Effector memory CD8-positive, alpha-beta T cell (primary cell): ENCODE results near the gene SFT2D3.

Experiments used
- ATAC-seq: fragments of 150-1000 bp; cut with Tn5 transposase; replicated peaks from 2 replicates; pipeline ENCODE4 v1.10.0; 2021; ENCODE audit warnings: mild to moderate bottlenecking, moderate library complexity
- DNase-seq, 3 experiments: peaks; one replicate each; pipeline ENCODE4 v3.0.0; 2021
- H3K27ac Mint-ChIP-seq, 2 donors: one replicate each; pipeline ENCODE4 v1.8.0; 2022; ENCODE audit warnings: mild to moderate bottlenecking in 2 of 2, mixed read lengths in 2 of 2, moderate library complexity in 2 of 2
- H3K27me3 Mint-ChIP-seq, 2 donors: one replicate each; pipeline ENCODE4 v1.8.0; 2022; ENCODE audit warnings: mixed read lengths in 2 of 2
- H3K36me3 Mint-ChIP-seq: one replicate; pipeline ENCODE4 v1.8.0; 2022; ENCODE audit warnings: mild to moderate bottlenecking, moderate library complexity, mixed read lengths; ENCODE audit not compliant: insufficient read depth
- H3K4me1 Mint-ChIP-seq, 2 donors: one replicate each; pipeline ENCODE4 v1.8.0; 2022; ENCODE audit warnings: low read depth in 2 of 2, mixed read lengths in 2 of 2
- H3K4me3 Mint-ChIP-seq, 2 donors: one replicate each; pipeline ENCODE4 v1.8.0; 2022; ENCODE audit warnings: mild to moderate bottlenecking in 2 of 2, mixed read lengths in 2 of 2, moderate library complexity in 2 of 2
- H3K9me3 Mint-ChIP-seq, 2 donors: one replicate each; pipeline ENCODE4 v1.8.0; 2022; ENCODE audit warnings: mixed read lengths in 2 of 2

Gene SFT2D3

GRCh38 chr2:127671557-127672302, 29.6 kb upstream of the SFT2D3 start:
- ATAC-seq: no peak
- Mint-ChIP-seq H3K4me3 (no peak overlapping the region), H3K27ac (no peak overlapping the region), H3K27me3 (peaks cover 72% of the 10 kb centered on the region in 2 donors), H3K4me1 (peaks cover 5 to 9% of the 10 kb centered on the region in 2 donors), H3K9me3 (no peaks in the 10 kb centered on the region), H3K36me3 (no peaks in the 10 kb centered on the region)
- DNase-seq: no peak

GRCh38 chr2:127672341-127673224, 28.7 kb upstream of the SFT2D3 start:
- Mint-ChIP-seq H3K27me3 (peaks cover 72 to 75% of the 10 kb centered on the region in 2 donors), H3K4me3 (no peak overlapping the region), H3K27ac (no peak overlapping the region), H3K36me3 (no peaks in the 10 kb centered on the region), H3K4me1 (peaks cover 5 to 9% of the 10 kb centered on the region in 2 donors), H3K9me3 (no peaks in the 10 kb centered on the region)
- DNase-seq: no peak
- no peak for ATAC-seq

- DNase-seq (no peak), ATAC-seq (no peak)
- peaks cover 5 to 9% of the 10 kb centered on the region in 2 donors for H3K4me1 Mint-ChIP-seq
- no peaks in the 10 kb centered on the region for H3K36me3 Mint-ChIP-seq
- H3K4me3 Mint-ChIP-seq: peak overlapping the region; percentile 82 to 86
- no peaks in the 10 kb centered on the region for H3K9me3 Mint-ChIP-seq
- H3K27me3 Mint-ChIP-seq: peaks cover 79% of the 10 kb centered on the region in 2 donors
- H3K27ac Mint-ChIP-seq: no peak overlapping the region
These were observed 27.8 kb upstream of the SFT2D3 start for GRCh38 chr2:127673291-127674069.

GRCh38 chr2:127674241-127675209, 26.8 kb upstream of the SFT2D3 start:
- peaks cover 5 to 9% of the 10 kb centered on the region in 2 donors for H3K4me1 Mint-ChIP-seq
- H3K27ac Mint-ChIP-seq: peak overlapping the region in 1 of 2 donors; percentile 17
- DNase-seq (peak in 1 of 3 experiments; percentile 13), ATAC-seq (peak; percentile 69)
- H3K36me3 Mint-ChIP-seq: no peaks in the 10 kb centered on the region
- H3K4me3 Mint-ChIP-seq: peak overlapping the region; percentile 82 to 86
- H3K9me3 Mint-ChIP-seq: no peaks in the 10 kb centered on the region
- H3K27me3 Mint-ChIP-seq: peaks cover 76 to 85% of the 10 kb centered on the region in 2 donors

GRCh38 chr2:127675331-127676261, 25.7 kb upstream of the SFT2D3 start, which contains the start of gene LIMS2:
LIMS2 (minus strand) TSS chr2:127675530; CDS start chr2:127675024, 506 bp downstream.
- peaks cover under 1% of the 10 kb centered on the region for H3K36me3 Mint-ChIP-seq
- peaks cover 66 to 80% of the 10 kb centered on the region in 2 donors for H3K27me3 Mint-ChIP-seq
- peak within 1 kb of the TSS in 1 of 2 donors; percentile 17 for H3K27ac Mint-ChIP-seq
- H3K4me1 Mint-ChIP-seq: peaks cover 5 to 9% of the 10 kb centered on the region in 2 donors
- no peaks in the 10 kb centered on the region for H3K9me3 Mint-ChIP-seq
- H3K4me3 Mint-ChIP-seq: peak within 1 kb of the TSS; percentile 82 to 86
- DNase-seq: no peak
- ATAC-seq: no peak

GRCh38 chr2:127676906-127677305, 24.4 kb upstream of the SFT2D3 start:
- Mint-ChIP-seq H3K4me1 (peaks cover 5 to 10% of the 10 kb centered on the region in 2 donors), H3K9me3 (no peaks in the 10 kb centered on the region), H3K27ac (no peak overlapping the region), H3K27me3 (peaks cover 55 to 74% of the 10 kb centered on the region in 2 donors), H3K4me3 (no peak overlapping the region), H3K36me3 (peaks cover 3% of the 10 kb centered on the region)
- no peak for DNase-seq
- no peak for ATAC-seq

- no peak for DNase-seq
- Mint-ChIP-seq H3K27me3 (peaks cover 41 to 59% of the 10 kb centered on the region in 2 donors), H3K9me3 (no peaks in the 10 kb centered on the region), H3K4me1 (peaks cover 5 to 10% of the 10 kb centered on the region in 2 donors), H3K36me3 (peaks cover 3% of the 10 kb centered on the region), H3K27ac (no peak overlapping the region), H3K4me3 (no peak overlapping the region)
- no peak for ATAC-seq
These were observed 22.8 kb upstream of the SFT2D3 start for GRCh38 chr2:127678531-127678930.

GRCh38 chr2:127678991-127679390, 22.3 kb upstream of the SFT2D3 start:
- Mint-ChIP-seq H3K4me3 (no peak overlapping the region), H3K9me3 (no peaks in the 10 kb centered on the region), H3K4me1 (peaks cover 5 to 10% of the 10 kb centered on the region in 2 donors), H3K27ac (no peak overlapping the region), H3K27me3 (peaks cover 37 to 59% of the 10 kb centered on the region in 2 donors), H3K36me3 (peaks cover 3% of the 10 kb centered on the region)
- DNase-seq: no peak
- no peak for ATAC-seq

GRCh38 chr2:127679680-127680361, 21.5 kb upstream of the SFT2D3 start:
- DNase-seq (no peak), ATAC-seq (no peak)
- H3K36me3 Mint-ChIP-seq: peaks cover 3% of the 10 kb centered on the region
- peaks cover 0 to 4% of the 10 kb centered on the region in 2 donors for H3K4me1 Mint-ChIP-seq
- no peak overlapping the region for H3K4me3 Mint-ChIP-seq
- H3K27me3 Mint-ChIP-seq: peaks cover 30 to 53% of the 10 kb centered on the region in 2 donors
- H3K27ac Mint-ChIP-seq: no peak overlapping the region
- no peaks in the 10 kb centered on the region for H3K9me3 Mint-ChIP-seq

GRCh38 chr2:127680706-127681287, 20.5 kb upstream of the SFT2D3 start:
- Mint-ChIP-seq H3K36me3 (peaks cover 3% of the 10 kb centered on the region), H3K27ac (no peak overlapping the region), H3K4me1 (peaks cover 0 to 4% of the 10 kb centered on the region in 2 donors), H3K9me3 (no peaks in the 10 kb centered on the region), H3K27me3 (peaks cover 27 to 57% of the 10 kb centered on the region in 2 donors), H3K4me3 (no peak overlapping the region)
- ATAC-seq (no peak), DNase-seq (no peak)
